HEK293 (cell line): ENCODE results near the gene TRIM50.

Source experiments
- CTCF ChIA-PET: fragments of 350-600 bp; formaldehyde crosslinking; extraction: SDS; loops from one replicate; lab custom pipeline; 2021; ENCODE audit warnings: antibody characterized with exemption; lab: Yijun Ruan, JAX
- POLR2A ChIA-PET: fragments of 300-600 bp; formaldehyde crosslinking; extraction: SDS; loops from one replicate; lab custom pipeline; 2020; ENCODE audit warnings: antibody characterized with exemption, inconsistent platforms; lab: Yijun Ruan, JAX
- H3K27ac ChIP-seq: fragments of 200-500 bp; sonication (Bioruptor generic); 2 replicates; pipeline ENCODE4 v1.5.1; 2014; ENCODE audit warnings: low read depth, low read length, control low read depth, inconsistent platforms; ENCODE audit errors: extremely low read depth
- H3K36me3 ChIP-seq, 2 experiments: fragments of 200-500 bp in 1 of 2; sonication (Bioruptor generic) in 1 of 2; 1 replicate in 1 of 2; 2 replicates in 1 of 2; pipeline ENCODE4 v1.5.1; 2014 to 2017; ENCODE audit warnings: inconsistent platforms in 2 of 2, low read length in 2 of 2; ENCODE audit not compliant: control insufficient read depth in 2 of 2, insufficient read depth in 1 of 2
- H3K4me1 ChIP-seq: fragments of 200-500 bp; sonication (Bioruptor generic); 2 replicates; pipeline ENCODE4 v1.5.1; 2014; ENCODE audit warnings: mild to moderate bottlenecking, low read length, inconsistent platforms; ENCODE audit not compliant: control insufficient read depth, insufficient read depth
- H3K4me3 ChIP-seq: 2 replicates; pipeline ENCODE4 v1.5.1; 2011; ENCODE audit warnings: low read depth, mild to moderate bottlenecking, control low read depth, low read length, moderate library complexity
- H3K9me3 ChIP-seq: fragments of 200-500 bp; sonication (Bioruptor generic); 2 replicates; pipeline ENCODE4 v1.5.1; 2014; ENCODE audit warnings: low read depth, low read length, inconsistent platforms; ENCODE audit not compliant: control insufficient read depth, insufficient read depth
- BCL11A ChIP-seq: fragments of 450-650 bp; formaldehyde crosslinking; IDR thresholded peaks from 2 replicates; pipeline ENCODE4 v1.5.1; 2016; ENCODE audit warnings: low read depth, missing biosample characterization, missing genetic modification characterization
- BCL11B ChIP-seq: fragments of 450-650 bp; formaldehyde crosslinking; IDR thresholded peaks from 2 replicates; pipeline ENCODE4 v1.5.1; 2016; ENCODE audit warnings: low read depth, missing biosample characterization, missing genetic modification characterization
- FEZF1 ChIP-seq: fragments of 450-650 bp; formaldehyde crosslinking; IDR thresholded peaks from 2 replicates; pipeline ENCODE4 v1.5.1; 2016; ENCODE audit warnings: missing biosample characterization, missing genetic modification characterization
- KLF1 ChIP-seq: fragments of 450-650 bp; formaldehyde crosslinking; IDR thresholded peaks from 2 replicates; pipeline ENCODE4 v1.5.1; 2016; ENCODE audit warnings: missing biosample characterization, missing genetic modification characterization
- KLF7 ChIP-seq: fragments of 450-650 bp; formaldehyde crosslinking; IDR thresholded peaks from 2 replicates; pipeline ENCODE4 v1.5.1; 2016; ENCODE audit warnings: missing biosample characterization, missing genetic modification characterization, borderline replicate concordance
- SP7 ChIP-seq: fragments of 450-650 bp; formaldehyde crosslinking; IDR thresholded peaks from 2 replicates; pipeline ENCODE4 v1.5.1; 2016; ENCODE audit warnings: missing biosample characterization, missing genetic modification characterization
- ZFP37 ChIP-seq: fragments of 450-650 bp; formaldehyde crosslinking; IDR thresholded peaks from 2 replicates; pipeline ENCODE4 v1.5.1; 2016; ENCODE audit warnings: missing biosample characterization, missing genetic modification characterization
- ZIC2 ChIP-seq: fragments of 450-650 bp; formaldehyde crosslinking; IDR thresholded peaks from 2 replicates; pipeline ENCODE4 v1.5.1; 2016; ENCODE audit warnings: missing biosample characterization, missing genetic modification characterization
- ZNF10 ChIP-seq: fragments of 450-650 bp; formaldehyde crosslinking; IDR thresholded peaks from 2 replicates; pipeline ENCODE4 v1.5.1; 2017; ENCODE audit warnings: missing biosample characterization, missing genetic modification characterization
- ZNF146 ChIP-seq: fragments of 450-650 bp; formaldehyde crosslinking; IDR thresholded peaks from 2 replicates; pipeline ENCODE4 v1.5.1; 2016; ENCODE audit warnings: missing biosample characterization, missing genetic modification characterization
- ZNF155 ChIP-seq: fragments of 450-650 bp; formaldehyde crosslinking; IDR thresholded peaks from 2 replicates; pipeline ENCODE4 v1.5.1; 2016; ENCODE audit warnings: missing biosample characterization, missing genetic modification characterization
- ZNF16 ChIP-seq: fragments of 450-650 bp; formaldehyde crosslinking; IDR thresholded peaks from 2 replicates; pipeline ENCODE4 v1.5.1; 2016; ENCODE audit warnings: low read depth, missing biosample characterization, missing genetic modification characterization
- ZNF169 ChIP-seq: fragments of 450-650 bp; formaldehyde crosslinking; IDR thresholded peaks from 2 replicates; pipeline ENCODE4 v1.5.1; 2016; ENCODE audit warnings: missing biosample characterization, missing genetic modification characterization
- ZNF174 ChIP-seq: fragments of 450-650 bp; formaldehyde crosslinking; IDR thresholded peaks from 2 replicates; pipeline ENCODE4 v1.5.0; 2017; ENCODE audit warnings: missing biosample characterization, mild to moderate bottlenecking, missing genetic modification characterization
- ZNF18 ChIP-seq: fragments of 450-650 bp; formaldehyde crosslinking; IDR thresholded peaks from 2 replicates; pipeline ENCODE4 v1.5.1; 2016; ENCODE audit warnings: missing biosample characterization, missing genetic modification characterization
- ZNF184 ChIP-seq: fragments of 450-650 bp; IDR thresholded peaks from 2 replicates; pipeline ENCODE4 v1.5.1; 2018; ENCODE audit warnings: missing biosample characterization, mild to moderate bottlenecking, missing genetic modification characterization
- ZNF2 ChIP-seq: fragments of 450-650 bp; formaldehyde crosslinking; IDR thresholded peaks from 2 replicates; pipeline ENCODE4 v1.5.1; 2016; ENCODE audit warnings: missing biosample characterization, missing genetic modification characterization
- ZNF239 ChIP-seq: fragments of 450-650 bp; formaldehyde crosslinking; IDR thresholded peaks from 2 replicates; pipeline ENCODE4 v1.5.1; 2016; ENCODE audit warnings: missing biosample characterization, missing genetic modification characterization
- ZNF335 ChIP-seq: fragments of 450-650 bp; formaldehyde crosslinking; conservative IDR thresholded peaks from 2 replicates; pipeline ENCODE4 v1.5.1; 2016; ENCODE audit warnings: missing biosample characterization, missing genetic modification characterization
- ZNF341 ChIP-seq: fragments of 450-650 bp; formaldehyde crosslinking; IDR thresholded peaks from 2 replicates; pipeline ENCODE4; 2016; ENCODE audit warnings: low read depth, missing biosample characterization, missing genetic modification characterization
- ZNF404 ChIP-seq: fragments of 450-650 bp; formaldehyde crosslinking; IDR thresholded peaks from 2 replicates; pipeline ENCODE4 v1.5.1; 2017; ENCODE audit warnings: missing biosample characterization, missing genetic modification characterization
- ZNF514 ChIP-seq: fragments of 450-650 bp; formaldehyde crosslinking; IDR thresholded peaks from 2 replicates; pipeline ENCODE4 v1.5.1; 2016; ENCODE audit warnings: missing biosample characterization, missing genetic modification characterization
- ZNF560 ChIP-seq: fragments of 450-650 bp; formaldehyde crosslinking; IDR thresholded peaks from 2 replicates; pipeline ENCODE4 v1.5.1; 2017; ENCODE audit warnings: missing biosample characterization, missing genetic modification characterization, borderline replicate concordance
- ZNF561 ChIP-seq: fragments of 450-650 bp; IDR thresholded peaks from 2 replicates; pipeline ENCODE4 v1.5.1; 2018; ENCODE audit warnings: missing biosample characterization, missing genetic modification characterization, borderline replicate concordance
- ZNF600 ChIP-seq: fragments of 450-650 bp; formaldehyde crosslinking; IDR thresholded peaks from 2 replicates; pipeline ENCODE4 v1.5.1; 2016; ENCODE audit warnings: missing biosample characterization, missing genetic modification characterization
- ZNF621 ChIP-seq: fragments of 450-650 bp; formaldehyde crosslinking; IDR thresholded peaks from 2 replicates; pipeline ENCODE4 v1.5.1; 2017; ENCODE audit warnings: missing biosample characterization, missing genetic modification characterization
- ZNF626 ChIP-seq: fragments of 450-650 bp; sonication (Bioruptor Pico); formaldehyde crosslinking; IDR thresholded peaks from 2 replicates; pipeline ENCODE4 v1.5.1; 2018; ENCODE audit warnings: missing biosample characterization, missing genetic modification characterization, inconsistent platforms
- ZNF670 ChIP-seq: fragments of 450-650 bp; formaldehyde crosslinking; IDR thresholded peaks from 2 replicates; pipeline ENCODE4 v1.5.1; 2016; ENCODE audit warnings: missing biosample characterization, missing genetic modification characterization, low read depth
- ZNF707 ChIP-seq: fragments of 450-650 bp; formaldehyde crosslinking; IDR thresholded peaks from 2 replicates; pipeline ENCODE4 v1.5.1; 2016; ENCODE audit warnings: missing biosample characterization, missing genetic modification characterization
- ZNF76 ChIP-seq: fragments of 450-650 bp; formaldehyde crosslinking; IDR thresholded peaks from 2 replicates; pipeline ENCODE4; 2016; ENCODE audit warnings: low read depth, missing biosample characterization, missing genetic modification characterization, borderline replicate concordance

TRIM50 gene

GRCh38 chr7:73341877-73342276 lies 14.0 kb upstream of the TRIM50 start:
- H3K27ac ChIP-seq, result no peak overlapping the region
- no peaks in the 10 kb centered on the region for H3K9me3 ChIP-seq
- H3K36me3 ChIP-seq, result no peaks in the 10 kb centered on the region
- POLR2A ChIA-PET, result no interaction called here
- CTCF ChIA-PET, result interaction anchor here (0.6 to 3.1 kb wide), 7 partner anchors 11 to 384 kb away, joined by 3 to 19 read pairs (median 5); no protein-coding TSS in a partner anchor
- no peak for TF ChIP-seq ZNF404
- peak; percentile 45 for TF ChIP-seq ZNF335 (tag by site-specific recombination)
- TF ChIP-seq, all 188 proteins: peak for 1
- H3K4me1 ChIP-seq, result no peaks in the 10 kb centered on the region
- no peak overlapping the region for H3K4me3 ChIP-seq

- CTCF ChIA-PET, result interaction anchor here (0.6 to 3.1 kb wide), 2 partner anchors 9 to 111 kb away, joined by 3 to 19 read pairs; no protein-coding TSS in a partner anchor
- H3K4me1 ChIP-seq, result no peaks in the 10 kb centered on the region
- no peak for TF ChIP-seq ZNF16 (tag by site-specific recombination)
- TF ChIP-seq ZNF2 (tag by site-specific recombination), result no peak
- no peak for TF ChIP-seq ZNF707 (tag by site-specific recombination)
- TF ChIP-seq ZNF600 (tag by site-specific recombination), result no peak
- no peak for TF ChIP-seq ZNF174
- TF ChIP-seq ZNF10 (tag by site-specific recombination), result no peak
- TF ChIP-seq BCL11B (tag by site-specific recombination), result no peak
- TF ChIP-seq ZNF184, result no peak
- TF ChIP-seq ZIC2, result no peak
- no peak for TF ChIP-seq ZNF514 (tag by site-specific recombination)
- TF ChIP-seq, all 188 proteins: peak for 0
- POLR2A ChIA-PET, result no interaction called here
- H3K4me3 ChIP-seq, result no peak overlapping the region
- no peaks in the 10 kb centered on the region for H3K9me3 ChIP-seq
- H3K36me3 ChIP-seq, result no peaks in the 10 kb centered on the region
- H3K27ac ChIP-seq, result no peak overlapping the region
Measured at GRCh38 chr7:73340514-73340913, 12.6 kb upstream of the TRIM50 start.

- CTCF ChIA-PET, result interaction anchor here (1.5 kb wide), 1 partner anchor 14 kb away, joined by 3 read pairs; no protein-coding TSS in a partner anchor
- TF ChIP-seq ZNF76 (tag by site-specific recombination), result no peak
- no peak for TF ChIP-seq ZNF169 (tag by site-specific recombination)
- no peak for TF ChIP-seq FEZF1 (tag by site-specific recombination)
- TF ChIP-seq ZNF670 (tag by site-specific recombination), result no peak
- no peak for TF ChIP-seq ZFP37
- TF ChIP-seq KLF7 (tag by site-specific recombination), result no peak
- no peak for TF ChIP-seq ZNF626 (tag by site-specific recombination)
- no peak for TF ChIP-seq ZNF341 (tag by site-specific recombination)
- no peak for TF ChIP-seq KLF1
- TF ChIP-seq ZNF155 (tag by site-specific recombination), result no peak
- no peak for TF ChIP-seq ZNF239 (tag by site-specific recombination)
- no peak for TF ChIP-seq SP7
- TF ChIP-seq BCL11B (tag by site-specific recombination), result no peak
- no peak for TF ChIP-seq ZNF560 (tag by site-specific recombination)
- no peak for TF ChIP-seq ZNF621 (tag by site-specific recombination)
- no peak for TF ChIP-seq ZNF561 (tag by site-specific recombination)
- TF ChIP-seq BCL11A, result no peak
- no peak for TF ChIP-seq ZNF146 (tag by site-specific recombination)
- no peak for TF ChIP-seq ZNF18 (tag by site-specific recombination)
- POLR2A ChIA-PET, result no interaction called here
Measured at GRCh38 chr7:73338321-73338720, 10.4 kb upstream of the TRIM50 start.

More at GRCh38 chr7:73338321-73338720, 10.4 kb upstream of the TRIM50 start:
- Histone ChIP-seq H3K27ac (no peak overlapping the region), H3K4me3 (no peak overlapping the region), H3K9me3 (no peaks in the 10 kb centered on the region), H3K36me3 (no peaks in the 10 kb centered on the region), H3K4me1 (no peaks in the 10 kb centered on the region)
